GM10847 (cell line): ENCODE results near the gene COX7B2.

Experiments used
- POLR2A ChIP-seq: IDR thresholded peaks from 2 replicates; pipeline ENCODE4 v1.6.1; 2011; ENCODE audit not compliant: insufficient read length; ENCODE audit errors: extremely low read depth

The COX7B2 gene, protein sequence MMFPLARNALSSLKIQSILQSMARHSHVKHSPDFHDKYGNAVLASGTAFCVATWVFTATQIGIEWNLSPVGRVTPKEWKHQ

GRCh38 chr4:46909078-46909477, at the start of gene COX7B2:
Gene COX7B2 (minus strand): TSS chr4:46909245. CDS start chr4:46735192, 174,053 bp downstream.
- no peak for TF ChIP-seq POLR2A

GRCh38 chr4:46956451-46956850, 47.4 kb upstream of the COX7B2 start:
- TF ChIP-seq POLR2A, result no peak

DNA sequence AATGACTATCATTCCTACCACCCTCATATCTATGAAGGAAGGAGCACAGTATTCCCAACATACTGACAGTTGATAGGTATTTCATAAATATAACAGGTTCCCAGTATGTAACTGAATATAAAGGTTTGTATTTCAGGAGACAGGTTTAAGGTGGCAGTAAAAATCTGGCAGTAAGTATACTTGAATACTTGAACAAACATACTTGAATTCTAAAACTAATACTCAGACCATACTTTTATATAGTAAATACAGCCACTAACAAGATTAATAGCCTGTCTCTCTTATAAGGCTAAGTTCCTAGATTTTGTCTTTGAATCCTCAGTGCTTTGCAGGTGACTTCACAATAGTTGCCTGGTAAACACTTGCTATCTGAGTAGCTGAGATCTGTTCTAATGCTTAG, 46.6 kb upstream of the COX7B2 start:
- no peak for TF ChIP-seq POLR2A

GRCh38 chr4:46954643-46955042, 45.6 kb upstream of the COX7B2 start:
- TF ChIP-seq POLR2A, result no peak

DNA sequence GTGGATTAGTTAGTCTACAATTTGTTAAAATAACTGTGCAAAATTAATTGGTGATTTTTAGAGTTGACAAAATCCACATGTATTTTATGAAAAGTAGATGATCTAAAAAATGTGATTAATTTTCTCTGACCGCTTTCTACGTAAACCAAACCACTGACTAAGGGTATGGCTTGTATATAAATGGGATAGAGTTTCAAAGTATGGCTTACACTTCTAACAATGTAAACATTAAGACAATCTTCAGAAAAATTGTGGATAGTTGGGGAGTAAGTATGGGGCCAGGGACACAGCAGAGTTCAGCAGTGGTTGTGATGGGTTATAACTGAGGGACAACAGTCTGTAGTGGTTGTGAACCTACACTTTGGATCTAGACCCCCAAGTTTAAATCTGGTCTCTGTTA, 44.5 kb upstream of the COX7B2 start:
- no peak for TF ChIP-seq POLR2A

DNA sequence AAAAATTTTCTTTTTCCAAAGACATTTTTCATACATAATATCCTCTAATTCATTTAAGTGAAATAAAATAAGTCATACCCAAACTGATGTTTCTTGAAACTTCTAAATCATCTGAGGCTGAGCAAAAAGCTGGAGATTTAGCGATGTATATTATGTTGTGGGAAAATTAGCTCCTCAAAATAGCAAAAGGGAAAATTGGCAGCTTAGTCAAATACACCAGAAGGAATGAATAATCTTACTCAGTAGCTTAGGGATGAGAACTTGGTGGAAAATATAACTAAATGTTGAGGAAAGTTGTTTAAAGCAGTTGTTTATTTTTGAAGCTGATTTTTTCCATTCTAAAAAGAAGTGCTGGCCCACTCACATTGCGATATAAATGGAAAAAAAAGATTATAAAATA, 43.4 kb upstream of the COX7B2 start:
- TF ChIP-seq POLR2A, result no peak

DNA sequence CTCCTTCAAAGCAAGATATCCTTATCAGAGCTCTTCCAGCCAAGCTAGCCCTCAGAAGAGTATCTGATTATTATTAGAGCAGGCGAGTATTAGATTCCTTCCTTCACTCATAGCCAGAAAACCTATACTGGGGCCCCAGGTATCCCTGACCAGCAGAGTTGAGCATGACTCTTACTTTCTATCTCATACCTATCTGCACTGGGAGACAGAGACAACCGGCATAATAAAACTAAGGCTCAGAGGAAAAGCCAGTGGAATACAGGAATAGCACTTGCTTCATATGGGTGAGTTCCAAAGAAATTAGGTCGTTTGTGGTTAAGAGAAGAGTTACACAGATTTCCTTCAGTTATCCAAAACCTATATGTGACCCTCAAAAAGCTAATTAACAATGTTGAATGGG, 41.8 kb upstream of the COX7B2 start:
- no peak for TF ChIP-seq POLR2A

GRCh38 chr4:46949822-46950221, 40.8 kb upstream of the COX7B2 start:
- TF ChIP-seq POLR2A, result no peak

DNA sequence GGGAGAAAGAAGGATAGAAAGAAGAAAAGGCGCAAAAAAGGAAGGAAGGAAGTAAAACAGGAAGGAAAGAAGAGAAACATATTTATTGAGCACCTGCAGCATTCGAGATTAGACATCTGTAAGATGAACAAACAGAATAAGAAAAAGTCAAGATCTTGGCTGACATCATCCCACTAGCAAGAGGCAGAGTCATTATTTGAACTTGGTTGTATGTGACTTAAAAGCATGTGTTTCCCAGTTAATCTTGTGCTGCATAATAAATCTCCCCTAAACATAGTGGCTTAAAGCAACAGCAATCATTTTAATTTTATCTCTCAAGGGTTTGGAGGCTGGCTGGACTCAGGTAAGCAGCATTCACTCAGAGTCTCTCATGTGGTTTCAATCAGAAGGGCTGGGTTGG, 38.5 kb upstream of the COX7B2 start:
- no peak for TF ChIP-seq POLR2A

GRCh38 chr4:46946919-46947536, 38.0 kb upstream of the COX7B2 start:
- TF ChIP-seq POLR2A, result no peak

DNA sequence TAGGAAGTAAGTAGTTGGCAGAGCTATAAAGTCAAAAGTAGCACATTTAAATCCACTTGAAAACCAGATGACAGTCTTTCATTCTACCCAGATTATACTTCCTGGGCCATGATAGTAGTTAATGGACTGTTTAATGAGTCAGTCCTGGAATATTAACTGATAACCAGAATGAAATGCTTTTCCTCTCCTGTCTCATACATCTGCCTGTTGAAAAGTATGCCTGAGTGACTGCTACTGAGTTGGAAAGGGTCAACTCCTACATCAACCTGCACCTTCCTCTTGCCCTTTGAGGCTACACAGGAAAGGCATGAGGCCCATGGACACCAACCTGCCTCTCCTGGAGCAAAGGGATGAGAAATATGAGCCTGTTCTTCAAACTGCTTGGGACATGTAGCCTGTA, 36.0 kb upstream of the COX7B2 start:
- no peak for TF ChIP-seq POLR2A

- no peak for TF ChIP-seq POLR2A
Measured at GRCh38 chr4:46944345-46944744, 35.3 kb upstream of the COX7B2 start.

GRCh38 chr4:46937493-46937892, 28.4 kb upstream of the COX7B2 start:
- TF ChIP-seq POLR2A, result no peak

DNA sequence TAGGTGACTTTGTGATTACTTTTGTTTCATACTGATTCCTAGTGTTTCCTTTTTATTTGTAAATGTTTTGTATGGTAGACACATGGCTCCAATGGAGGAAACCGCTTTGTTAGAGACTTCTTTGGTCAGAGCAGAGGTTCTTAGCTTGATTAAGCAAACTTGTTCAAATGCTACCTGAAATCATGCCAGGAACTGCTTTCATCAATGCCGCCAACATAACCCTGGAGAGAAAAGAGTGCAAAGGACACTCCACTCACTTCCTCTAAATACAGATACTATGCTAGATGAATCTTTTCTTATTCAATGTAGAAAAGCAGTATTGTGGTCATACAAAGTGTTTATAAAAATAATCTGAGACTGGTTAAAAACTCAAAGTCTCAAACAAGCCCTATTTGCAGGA, 25.7 kb upstream of the COX7B2 start:
- no peak for TF ChIP-seq POLR2A

DNA sequence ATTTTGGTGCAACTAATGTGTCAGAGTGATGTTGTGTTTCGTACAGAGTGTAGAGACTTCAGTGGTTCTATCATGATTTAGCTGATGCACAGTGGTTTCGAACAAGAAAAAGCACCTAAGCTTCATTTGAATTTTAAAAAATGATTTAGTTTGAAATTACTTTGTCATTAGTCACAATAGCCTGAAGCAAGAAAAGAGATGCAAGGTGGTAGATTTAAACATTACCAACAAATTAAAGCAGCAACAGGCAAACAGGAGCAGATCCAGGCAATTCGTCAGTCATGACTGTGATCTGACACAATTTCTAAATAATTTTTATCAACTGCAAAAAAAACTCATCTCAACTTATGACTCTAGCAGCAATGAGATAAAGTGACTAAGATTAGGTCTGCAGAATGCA, 24.6 kb upstream of the COX7B2 start:
- no peak for TF ChIP-seq POLR2A

- TF ChIP-seq POLR2A, result no peak
Measured at GRCh38 chr4:46931981-46932380, 22.9 kb upstream of the COX7B2 start.

GRCh38 chr4:46930891-46931290, 21.8 kb upstream of the COX7B2 start:
- TF ChIP-seq POLR2A, result no peak
